GM18502 (cell line): ENCODE data around the gene CCR6.

Experiments
- ATAC-seq: cut with Tn5 transposase; IDR thresholded peaks from one replicate; pipeline ENCODE4 v1.9.1; 2021; ENCODE audit warnings: mild to moderate bottlenecking; ENCODE audit not compliant: unreplicated experiment, poor library complexity

CCR6 gene

DNA sequence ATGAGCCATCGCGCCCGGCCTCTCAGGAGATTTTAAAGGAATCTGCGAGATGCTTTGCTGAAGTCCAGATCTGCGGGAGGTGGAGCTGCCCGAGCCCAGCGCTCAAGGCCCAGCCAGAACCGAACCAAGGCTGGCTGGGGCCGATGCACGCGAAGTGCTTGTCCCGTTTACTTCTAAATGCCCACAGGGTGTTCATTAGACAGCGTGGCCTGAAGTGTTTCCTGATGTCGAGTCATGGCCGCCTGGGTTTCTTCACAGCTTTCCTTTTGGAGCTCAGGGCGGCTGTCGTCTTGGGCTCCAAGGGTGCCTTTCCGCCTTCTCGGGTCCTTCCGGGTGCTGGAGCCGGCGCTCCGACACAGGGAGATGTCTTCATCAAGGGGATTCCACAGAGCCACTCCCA lies 25.1 kb upstream of the CCR6 start:
- ATAC-seq = no peak

DNA sequence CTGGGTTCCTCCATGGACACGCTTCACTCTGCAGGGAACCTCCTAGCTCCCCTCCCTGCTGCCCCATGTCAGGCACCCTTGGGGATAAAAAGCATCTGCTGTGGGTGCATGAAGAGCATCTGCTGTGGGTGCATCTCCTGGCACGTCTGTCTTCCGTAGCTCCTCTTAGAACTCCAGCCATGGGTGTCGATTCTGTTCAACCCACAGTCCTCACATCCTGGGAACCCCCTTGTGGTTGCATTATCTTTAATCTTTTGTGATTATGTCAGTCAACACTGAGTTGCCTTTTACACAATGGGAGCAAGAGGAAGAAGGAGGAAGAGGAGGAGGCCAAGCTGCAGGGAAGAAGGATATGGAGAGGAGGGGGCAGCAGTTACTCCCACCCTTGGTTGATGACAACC lies 24.1 kb upstream of the CCR6 start:
- no peak for ATAC-seq

DNA sequence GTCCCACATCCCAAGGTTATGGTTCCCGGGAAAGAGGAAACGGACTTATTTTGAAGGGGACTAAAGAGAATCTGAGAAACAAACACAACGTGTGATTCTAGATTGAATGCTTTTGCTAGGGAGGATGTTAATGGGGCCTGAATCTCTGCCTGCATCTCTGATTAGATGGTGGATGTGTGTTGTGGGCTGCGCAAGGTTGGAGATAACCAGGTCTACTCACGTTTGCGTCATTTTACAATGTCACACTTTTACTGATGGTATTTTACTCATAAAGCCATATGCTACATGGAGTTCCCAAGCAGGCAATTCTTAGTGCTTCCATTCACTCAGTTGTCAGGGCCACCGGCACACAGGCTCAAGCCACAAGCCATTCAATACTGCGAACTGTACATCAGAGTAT lies 23.2 kb upstream of the CCR6 start:
- no peak for ATAC-seq

DNA sequence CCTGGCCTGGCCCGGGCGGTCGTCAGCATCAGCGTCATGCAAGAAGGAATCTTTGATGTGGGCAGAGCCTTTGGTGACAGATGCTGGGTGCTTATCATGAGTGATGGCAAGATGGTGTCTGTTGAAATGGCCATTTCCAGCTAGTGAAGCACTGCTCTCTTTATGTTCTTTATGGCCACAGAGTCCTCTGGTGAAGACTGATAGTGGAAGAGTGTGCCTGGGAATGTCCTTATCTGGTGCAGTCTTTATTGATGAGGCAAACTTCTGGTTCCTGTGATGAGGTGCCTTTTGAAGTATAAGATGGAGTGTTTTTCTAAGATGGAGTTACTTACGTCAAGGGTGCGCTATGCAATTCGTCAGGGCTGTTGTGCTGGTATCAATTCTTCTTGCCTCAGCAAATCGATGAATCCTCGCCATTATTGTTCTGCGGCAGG lies 22.6 kb upstream of the CCR6 start:
- ATAC-seq = no peak

DNA sequence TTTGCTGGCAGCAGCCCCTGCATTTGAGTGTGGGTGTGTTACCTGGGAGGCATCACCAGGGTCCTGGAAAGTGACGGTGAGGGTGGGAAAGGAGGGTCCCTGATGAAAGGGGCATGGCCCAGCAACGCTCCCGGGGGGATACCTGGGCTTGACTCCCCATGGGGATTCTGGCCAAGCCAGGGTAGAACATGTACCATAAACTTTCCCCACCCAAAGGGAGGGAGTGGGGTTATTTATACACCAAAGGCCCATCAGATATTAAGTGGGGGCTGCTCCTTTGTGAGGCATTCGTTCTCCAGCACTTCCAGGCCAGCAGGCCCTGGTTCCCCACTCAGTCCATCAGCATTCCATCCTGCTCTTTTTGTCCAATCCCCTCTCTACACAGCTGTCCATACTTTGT lies 20.6 kb upstream of the CCR6 start:
- no peak for ATAC-seq

DNA sequence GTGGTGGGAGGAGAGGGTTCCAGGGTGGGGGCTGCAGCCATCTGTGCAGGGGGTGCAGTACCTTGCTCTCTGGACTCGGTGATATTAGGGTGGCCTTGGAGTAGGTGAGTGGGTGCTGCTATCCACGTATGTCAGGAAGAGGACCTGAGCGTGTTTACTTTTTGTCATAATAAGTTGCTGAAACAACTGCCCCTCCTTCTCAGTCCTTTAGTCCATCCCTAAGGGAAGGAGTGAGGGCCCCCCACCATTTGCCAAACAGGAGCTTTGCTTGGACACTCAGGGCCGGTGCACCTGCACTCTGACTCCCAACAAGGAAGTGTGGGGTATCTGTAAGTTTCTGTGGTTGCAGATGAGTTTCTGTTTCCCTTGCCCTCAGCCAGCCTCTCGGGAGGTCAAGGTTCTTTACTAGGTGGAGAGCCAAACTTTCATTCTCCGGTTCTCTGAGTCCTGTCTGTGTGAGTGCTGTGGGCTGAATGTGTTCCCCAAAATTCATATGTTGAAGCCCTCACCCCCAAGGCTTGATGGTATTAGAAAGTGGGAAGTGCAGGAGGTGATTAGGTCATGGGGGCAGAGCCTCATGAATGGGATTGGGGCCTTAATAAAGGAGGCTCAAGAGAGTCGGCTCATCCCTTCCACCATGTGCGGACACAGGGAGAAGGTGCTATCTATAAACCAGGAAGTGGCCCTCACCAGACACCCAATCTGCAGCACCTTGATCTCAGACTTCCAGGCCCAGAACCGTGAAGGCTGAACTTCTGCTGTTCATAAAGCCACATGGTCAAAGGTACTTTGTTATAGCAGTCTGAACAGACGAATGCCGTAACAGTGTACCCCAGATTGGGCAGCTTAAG lies 19.6 kb upstream of the CCR6 start:
- ATAC-seq = peak; percentile 96

DNA sequence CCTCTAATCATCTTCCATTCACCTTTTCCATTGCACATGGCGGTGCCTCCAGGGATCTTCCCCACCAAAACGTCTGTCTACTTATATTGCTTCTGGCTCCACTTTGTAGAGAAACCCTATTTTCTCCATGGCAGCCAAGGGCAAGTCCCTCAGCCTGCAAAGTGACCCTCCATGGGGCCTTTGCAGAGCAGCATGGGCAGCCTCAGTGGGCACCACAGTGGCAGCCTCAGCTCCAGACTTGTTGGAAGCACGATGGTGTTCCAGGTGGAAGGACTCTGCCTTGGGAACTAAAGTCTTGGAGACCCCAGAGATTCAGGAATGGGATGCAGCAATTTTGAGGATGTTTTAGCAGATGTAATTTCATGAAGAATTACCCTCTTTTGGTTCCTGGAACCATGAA lies 18.5 kb upstream of the CCR6 start:
- ATAC-seq = no peak

DNA sequence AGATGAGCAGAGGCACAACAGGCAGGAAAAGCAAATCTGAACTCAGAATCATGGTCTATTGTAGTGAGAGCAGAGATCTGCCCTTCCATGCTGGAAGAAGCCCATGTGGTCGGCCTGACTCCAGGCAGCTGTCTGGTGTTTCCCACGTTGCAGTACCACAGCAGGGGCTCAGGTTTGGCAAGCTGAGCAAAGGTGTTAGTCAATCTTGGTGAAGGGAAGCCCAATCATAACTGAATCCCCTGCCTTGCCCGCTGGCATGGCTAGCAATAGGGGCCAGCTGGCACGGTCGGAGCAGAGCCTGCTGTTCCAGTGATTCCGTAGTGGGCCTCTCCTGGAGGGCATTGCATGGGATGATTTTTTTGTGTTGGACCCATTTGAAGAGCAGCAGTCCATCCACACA lies 17.8 kb upstream of the CCR6 start:
- no peak for ATAC-seq

DNA sequence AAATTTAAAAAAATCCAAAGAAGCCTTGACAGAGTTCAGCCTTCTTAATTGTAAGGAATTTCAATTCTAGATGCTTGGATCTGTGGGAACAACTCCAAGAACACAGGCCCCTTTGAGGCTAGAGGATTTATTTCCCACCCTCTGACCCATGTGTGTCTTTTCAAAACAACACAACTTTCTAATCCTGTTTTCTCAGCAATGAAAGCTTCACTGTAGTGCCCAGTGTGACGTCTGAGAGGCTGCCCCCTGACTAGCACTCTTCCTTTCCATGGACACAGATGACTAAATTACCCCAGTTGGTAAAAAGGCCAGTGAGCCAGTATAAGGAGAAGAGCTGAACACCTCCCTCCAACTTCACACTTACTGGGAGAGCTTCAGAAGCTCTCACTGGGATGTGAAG lies 16.5 kb upstream of the CCR6 start:
- no peak for ATAC-seq

DNA sequence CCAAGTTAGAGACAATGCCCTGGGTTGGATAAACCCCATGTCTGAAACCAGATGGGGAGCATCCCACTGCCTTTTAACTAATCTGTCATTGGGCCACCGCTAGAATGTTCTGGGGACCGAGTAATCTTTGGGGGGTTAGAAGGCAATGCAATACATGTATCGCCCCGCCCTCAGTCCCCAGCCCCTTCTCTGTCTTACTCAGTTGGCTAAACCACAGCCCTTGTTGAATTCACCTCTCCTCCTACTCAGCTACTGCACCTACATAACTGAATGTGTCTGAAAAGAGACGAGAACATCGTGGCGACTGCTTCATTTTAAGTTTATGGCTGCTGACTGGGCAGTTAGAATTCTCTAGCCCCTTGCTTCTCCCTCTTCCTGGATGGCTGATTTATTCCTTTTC lies 15.1 kb upstream of the CCR6 start:
- no peak for ATAC-seq

DNA sequence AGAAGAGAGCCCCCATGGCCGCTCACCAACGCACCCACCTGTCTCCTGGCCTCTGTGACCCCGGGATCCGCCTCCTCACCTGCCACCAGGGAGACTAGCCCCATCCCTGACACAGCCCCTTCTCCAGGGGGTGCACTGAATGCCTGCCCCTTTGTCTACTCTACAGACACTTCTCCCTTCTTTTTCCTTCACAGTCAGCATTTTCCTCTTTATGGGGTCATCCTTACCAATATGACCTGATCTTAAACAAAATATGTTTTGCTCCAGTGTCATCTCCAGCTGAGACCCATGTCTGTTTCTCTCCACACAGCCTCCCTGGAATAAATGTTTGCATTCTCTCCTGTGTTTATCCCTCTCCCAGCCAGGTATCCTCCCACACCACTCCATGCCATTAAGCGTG lies 14.6 kb upstream of the CCR6 start:
- ATAC-seq = no peak

DNA sequence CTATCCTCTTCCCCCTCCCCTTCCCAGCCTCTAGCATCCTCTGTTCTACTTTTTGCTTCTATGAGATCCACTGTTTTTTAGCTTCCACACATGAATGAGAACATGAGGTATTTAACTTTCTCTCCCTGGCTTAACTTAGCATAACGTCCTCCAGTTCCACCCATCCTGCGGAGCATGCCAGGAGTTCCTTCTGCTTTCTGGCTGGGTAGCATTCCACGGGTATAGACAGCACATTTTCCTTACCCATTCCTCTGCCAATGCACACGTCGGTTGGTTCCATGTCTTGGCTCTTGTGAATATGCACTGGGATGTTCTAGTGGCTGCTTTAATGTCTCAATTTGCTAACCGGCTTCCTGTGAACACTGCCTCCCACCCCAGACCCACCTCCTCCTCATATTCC lies 13.2 kb upstream of the CCR6 start:
- ATAC-seq = no peak

DNA sequence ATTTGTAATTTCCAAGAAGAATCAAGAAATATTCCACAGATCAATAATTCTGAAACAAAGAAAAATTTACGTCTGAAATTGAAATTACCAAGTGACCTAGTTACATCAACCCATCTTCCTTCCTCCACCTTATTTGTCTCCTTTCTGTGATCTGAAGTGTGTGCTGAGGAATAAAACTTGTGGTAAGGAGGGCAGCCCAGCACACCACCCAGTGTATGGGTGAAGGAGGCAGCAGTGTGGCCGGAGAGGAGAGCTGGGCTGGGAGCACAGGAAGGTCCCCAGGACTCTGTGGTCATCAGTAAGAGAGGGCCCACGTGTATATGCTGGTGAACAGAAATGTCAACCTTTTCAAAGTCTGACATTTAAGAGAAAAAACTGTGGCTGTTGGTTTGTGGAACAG lies 11.3 kb upstream of the CCR6 start:
- ATAC-seq = no peak

DNA sequence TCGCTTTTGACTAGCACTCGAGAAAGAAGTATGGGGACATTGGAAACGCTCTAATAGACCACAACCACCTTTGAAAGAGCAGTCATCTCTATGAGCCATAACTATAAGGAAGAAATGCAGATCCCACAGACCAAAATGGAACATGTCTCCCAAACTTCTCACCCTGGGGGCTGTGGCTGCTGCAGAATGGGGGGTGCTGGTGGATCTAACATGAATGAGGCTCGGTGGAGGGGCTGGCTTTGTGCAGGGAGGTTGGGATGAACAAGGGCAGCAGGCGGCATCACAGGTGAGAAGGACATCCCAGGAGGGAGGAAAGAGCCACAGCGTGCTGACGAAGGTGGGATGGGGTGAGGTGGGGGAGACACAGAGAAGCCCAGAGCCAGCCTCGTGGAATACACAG lies 10.5 kb upstream of the CCR6 start:
- no peak for ATAC-seq

DNA sequence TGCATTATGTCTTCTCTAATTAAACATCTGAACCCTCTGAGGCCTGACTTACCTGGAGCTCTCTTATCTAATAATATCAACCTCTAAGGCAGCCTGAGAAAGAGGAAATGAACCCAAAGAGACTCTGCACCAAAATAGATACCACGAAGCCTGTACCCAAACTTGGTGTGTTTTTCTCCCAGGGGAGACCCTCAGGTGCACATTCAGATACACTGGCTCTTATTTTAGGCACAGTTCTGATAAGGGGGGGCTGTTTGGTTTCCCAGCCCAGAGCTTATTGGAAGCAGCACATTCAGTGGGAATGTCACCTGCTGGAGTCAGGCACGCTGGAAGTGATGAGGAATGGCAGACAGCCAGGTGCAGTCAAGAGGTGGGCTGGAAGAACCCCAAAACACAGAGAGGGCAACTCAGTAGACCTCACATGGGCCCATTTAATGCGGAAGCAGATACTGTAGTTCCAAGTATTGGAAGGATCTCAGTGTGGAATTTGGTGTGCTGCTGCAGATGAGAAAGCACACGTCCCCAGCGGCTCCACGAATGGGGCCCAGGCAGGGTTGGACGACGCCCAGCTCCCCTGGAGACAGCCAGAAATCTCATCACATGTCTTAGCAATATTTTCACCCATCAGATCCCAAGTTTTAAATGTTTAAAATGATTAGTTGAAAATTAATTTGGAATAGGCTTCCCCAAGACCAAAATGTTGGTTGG lies 9.7 kb upstream of the CCR6 start:
- ATAC-seq = peak; percentile 62

DNA sequence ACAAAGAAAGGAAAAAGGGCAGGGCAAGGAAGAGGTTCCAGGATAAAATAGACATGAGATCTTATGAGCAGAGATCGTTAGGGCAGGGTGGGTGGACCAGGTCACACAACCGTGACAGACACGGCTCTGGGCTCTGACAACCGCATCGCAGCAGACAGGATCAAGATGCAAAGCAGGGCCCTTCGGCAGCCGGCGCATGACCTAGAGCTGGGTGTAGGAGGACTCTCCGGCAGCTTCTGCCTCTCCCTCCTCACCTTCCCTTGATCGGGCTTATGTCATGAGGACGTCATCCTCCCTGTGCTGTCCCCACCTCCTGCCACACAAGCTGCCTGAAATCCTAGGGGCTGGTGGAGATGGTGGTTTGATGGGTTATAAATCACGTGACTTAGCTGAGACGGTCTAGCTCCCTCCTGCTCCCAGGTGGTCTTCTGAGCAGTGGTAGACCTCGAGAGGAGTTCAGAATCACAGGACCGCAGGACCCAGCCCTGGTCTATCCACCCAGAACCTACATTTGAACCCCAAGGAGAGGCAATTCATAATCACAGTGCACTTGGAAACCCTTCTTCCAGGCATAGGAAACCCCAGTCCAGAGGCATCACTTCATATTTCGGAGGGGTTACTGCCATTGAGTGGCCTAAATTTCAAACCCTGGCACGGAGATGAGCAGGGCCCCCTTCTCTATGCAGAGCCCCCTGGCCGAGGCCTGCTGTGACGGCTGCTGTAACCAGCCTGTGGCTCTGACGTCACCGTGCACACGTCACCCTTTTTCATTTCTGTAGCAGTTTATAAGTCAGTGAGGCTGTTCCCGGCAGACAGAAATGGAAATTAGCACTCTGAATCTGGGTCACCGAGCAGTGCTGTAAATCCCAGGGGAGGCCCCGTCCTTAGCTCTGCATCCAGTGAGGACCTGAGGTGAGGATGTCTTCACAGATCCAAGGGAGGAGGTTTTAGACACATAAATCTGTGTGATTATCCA lies 8.7 kb upstream of the CCR6 start:
- ATAC-seq = peak; percentile 88

DNA sequence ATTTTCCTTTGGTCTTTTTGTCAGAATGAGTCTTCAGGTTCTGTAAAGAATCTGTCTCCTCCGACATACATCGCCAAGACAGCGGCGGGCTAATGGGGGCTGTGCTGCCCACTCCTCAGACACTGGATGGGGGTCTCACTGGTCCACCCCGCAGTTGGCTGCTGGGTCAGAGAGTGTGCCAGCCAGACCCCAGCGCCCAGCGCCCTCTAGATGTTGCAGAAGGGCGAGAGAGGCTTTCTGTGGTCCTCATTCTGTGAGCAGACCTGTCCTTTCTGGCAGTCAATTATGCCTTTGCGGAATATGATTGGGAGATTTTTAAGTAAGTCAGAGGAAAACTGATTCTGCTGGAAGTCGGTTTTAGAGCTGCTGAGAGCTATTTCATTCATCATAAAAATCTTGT lies 7.8 kb upstream of the CCR6 start:
- no peak for ATAC-seq

DNA sequence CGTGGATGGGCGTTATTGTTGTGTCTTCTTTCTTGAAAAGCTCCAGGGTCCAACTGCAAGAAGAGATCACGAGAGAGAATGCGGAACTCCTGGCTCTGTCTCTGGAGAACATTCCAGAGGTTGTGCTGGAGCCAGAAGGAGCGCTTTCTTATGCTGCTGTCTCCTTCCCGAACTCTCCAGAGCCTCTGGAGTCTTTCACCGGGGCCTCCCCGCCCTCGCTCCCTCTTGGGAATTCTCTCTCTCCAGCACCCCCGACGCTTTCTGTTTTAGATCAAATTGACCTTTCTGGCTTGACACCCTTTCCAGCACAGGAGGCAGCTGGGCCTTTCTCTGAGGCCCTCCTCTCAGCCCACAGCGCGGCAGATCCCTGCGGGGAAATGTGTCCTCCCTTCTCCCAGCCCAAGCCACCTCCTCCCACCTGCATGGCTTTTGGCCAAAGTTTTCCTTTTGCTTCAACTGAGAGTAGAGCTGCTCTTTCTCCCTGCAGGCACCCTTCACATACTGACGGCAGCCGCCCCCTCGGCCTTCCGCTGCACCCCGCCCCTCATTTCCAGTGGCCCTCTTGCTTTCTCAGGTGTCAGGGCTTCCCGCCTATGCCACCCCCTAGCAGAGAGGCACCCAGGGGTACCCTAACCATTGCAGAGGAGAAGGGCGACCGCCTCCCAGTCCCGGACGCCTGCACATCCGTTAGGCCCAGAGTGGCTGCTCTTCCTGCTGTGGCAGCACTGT lies 6.6 kb upstream of the CCR6 start:
- no peak for ATAC-seq

DNA sequence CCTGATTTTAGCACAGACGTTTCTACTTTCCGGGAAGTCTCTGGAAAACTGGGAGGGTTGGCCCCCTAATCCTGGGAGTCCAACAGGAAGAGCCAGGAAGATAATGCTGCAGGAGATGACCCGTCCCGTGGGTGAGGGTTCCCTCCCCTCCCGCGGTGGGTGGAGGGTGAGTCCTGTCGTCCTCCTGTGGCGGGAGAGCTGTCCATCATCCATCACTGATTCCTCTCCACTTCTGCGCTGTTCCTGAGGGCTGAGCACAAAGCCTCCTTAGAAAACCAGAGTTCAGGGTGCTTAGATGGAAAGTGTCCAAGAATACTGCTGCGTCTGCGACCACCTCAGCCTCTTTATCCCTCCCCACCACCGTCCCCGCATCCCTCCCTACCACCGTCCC lies 6.1 kb upstream of the CCR6 start:
- no peak for ATAC-seq

DNA sequence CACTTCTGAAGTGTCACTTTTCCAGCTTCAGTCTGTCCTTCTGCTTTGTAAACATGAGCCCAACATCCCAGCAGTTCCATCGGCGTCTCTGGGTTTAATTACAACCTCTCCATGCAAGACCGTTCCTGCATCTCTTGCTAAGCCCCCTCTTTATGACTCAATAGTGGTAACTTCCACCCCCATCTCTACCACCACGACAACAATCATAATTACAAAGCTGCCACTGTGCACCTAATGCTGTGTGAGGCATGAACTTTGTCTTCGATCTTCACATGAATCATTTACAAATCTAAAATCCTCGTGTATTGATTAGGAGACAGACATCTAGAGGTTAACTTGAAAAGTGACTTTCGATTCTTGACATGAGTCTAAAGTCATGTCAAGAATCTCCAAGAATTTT lies 4.9 kb upstream of the CCR6 start:
- ATAC-seq = no peak
